GM19438 (cell line): ENCODE measurements around the gene ANKRD53.
A peak's percentile ranks its signal among the peaks of the same experiment; 100 is the strongest.

ENCODE experiments used
- ATAC-seq: cut with Tn5 transposase; IDR thresholded peaks from one replicate; pipeline ENCODE4 v1.9.1; 2021; ENCODE audit warnings: low read depth; ENCODE audit not compliant: unreplicated experiment

The ANKRD53 gene

GRCh38 chr2:70942396-70943204 is 35.8 kb upstream of the ANKRD53 start:
- no peak for ATAC-seq

- no peak for ATAC-seq
These were observed 35.1 kb upstream of the ANKRD53 start for GRCh38 chr2:70943205-70943871.

DNA sequence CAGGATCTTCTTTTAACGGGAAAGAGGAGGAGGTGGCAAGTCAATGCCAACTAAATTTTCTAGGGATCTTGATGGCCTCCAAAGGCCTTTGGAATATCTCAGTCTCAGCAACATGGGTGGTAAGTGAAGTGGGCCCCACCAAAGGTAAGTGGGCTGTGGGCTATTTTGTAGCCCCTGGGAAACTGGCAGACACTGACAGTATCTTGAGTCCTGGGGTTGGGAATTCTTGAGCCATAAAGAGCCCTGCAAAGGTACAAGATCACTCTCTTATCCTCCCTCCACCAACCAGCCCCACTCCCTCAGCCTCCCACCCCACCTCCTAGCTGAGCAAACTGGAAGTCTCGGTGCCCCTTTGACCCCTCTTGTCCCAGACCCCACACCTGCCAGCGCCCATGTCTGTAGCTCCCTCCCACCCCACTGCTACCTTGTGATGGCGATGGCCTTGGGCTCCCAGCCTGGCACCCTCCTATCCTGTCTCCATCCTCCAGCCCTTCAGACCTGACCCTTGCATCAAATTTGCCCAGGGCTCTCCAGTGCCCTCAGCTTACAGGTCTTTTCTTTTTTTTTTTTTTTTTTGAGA is 34.2 kb upstream of the ANKRD53 start:
- ATAC-seq: no peak

DNA sequence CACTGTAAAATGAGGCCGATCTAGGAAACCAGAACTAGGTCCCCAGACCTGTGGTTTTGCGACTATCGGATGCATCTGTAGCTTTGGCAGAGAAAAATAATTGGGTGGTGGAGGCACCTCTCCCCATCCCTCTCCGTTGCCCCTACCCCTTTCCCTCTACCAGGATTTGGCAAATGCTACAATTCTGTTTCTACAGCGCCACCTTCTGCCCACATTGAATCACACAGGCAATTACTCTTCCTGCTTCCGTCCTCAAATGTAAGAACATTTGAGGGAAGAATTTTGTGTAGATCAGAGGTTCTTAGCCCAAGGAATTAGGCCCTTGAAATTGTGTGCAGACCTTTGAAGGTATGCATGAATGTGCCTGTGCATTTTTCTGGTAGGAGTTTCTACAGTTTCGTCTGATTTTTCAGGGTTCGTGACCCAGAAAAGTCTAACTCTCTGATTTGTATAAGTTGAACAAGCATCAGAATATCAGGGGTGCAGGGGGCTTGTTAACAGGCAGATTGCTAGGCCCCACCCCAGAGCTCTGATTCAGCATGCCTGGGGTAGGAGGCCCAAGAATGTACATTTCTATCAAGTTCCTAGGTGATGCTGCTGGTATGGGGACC is 31.5 kb upstream of the ANKRD53 start:
- ATAC-seq: no peak

DNA sequence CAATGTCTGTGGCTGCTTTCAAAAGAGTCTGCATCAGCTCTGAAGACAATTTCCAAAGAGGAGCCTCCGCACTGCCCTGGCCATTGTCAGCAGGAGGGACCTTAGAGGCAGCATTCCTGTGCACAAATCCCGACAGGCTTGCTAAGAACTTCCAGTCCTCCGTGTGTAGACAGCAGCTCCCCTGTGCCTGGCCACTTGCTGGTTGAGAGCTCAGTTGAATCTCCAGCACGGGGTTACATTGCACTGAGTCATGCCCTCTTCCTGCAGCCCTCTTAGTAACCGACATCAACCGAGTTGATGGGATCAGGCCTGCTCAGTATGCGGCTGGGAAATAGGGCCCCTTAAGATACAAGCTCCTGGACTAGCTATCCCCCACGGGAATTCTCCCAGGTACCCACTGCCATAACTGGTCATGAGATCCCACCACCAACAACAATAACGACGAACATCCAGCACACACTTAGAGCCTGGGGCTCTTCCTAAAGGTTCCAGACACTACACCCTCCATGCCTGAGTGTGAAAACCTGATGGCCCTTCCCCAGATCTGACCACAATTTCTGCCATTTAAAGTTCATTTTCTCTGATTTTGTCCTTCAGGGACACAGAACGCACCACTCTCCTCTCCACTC is 30.8 kb upstream of the ANKRD53 start:
- ATAC-seq: no peak

GRCh38 chr2:70948337-70949003 is 30.0 kb upstream of the ANKRD53 start:
- ATAC-seq: peak; percentile 87

GRCh38 chr2:70949086-70949485 is 29.3 kb upstream of the ANKRD53 start:
- ATAC-seq: no peak

- no peak for ATAC-seq
These were observed 23.5 kb upstream of the ANKRD53 start for GRCh38 chr2:70954886-70955285.

- no peak for ATAC-seq
These were observed 22.3 kb upstream of the ANKRD53 start for GRCh38 chr2:70956141-70956540.

DNA sequence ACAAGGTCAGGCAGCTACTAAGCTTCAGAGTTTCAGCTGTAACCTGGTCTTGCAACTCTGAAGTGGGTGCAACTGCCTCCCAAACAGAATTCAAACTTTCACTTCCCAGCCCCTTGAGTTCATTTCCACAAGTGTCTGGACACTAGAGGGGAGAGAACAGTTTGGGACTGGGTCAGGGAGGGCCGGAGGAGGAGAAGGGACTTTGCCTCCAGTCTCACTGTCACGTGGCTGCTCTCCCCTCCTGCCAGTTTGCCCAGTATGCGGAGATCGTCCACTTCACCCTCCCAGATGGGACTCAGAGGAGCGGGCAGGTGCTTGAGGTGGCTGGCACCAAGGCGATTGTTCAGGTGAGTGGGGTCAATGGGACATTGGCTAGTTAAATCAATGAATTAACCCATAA is 20.6 kb upstream of the ANKRD53 start:
- ATAC-seq: no peak

- ATAC-seq: no peak
These were observed 19.7 kb upstream of the ANKRD53 start for GRCh38 chr2:70958759-70959158.

DNA sequence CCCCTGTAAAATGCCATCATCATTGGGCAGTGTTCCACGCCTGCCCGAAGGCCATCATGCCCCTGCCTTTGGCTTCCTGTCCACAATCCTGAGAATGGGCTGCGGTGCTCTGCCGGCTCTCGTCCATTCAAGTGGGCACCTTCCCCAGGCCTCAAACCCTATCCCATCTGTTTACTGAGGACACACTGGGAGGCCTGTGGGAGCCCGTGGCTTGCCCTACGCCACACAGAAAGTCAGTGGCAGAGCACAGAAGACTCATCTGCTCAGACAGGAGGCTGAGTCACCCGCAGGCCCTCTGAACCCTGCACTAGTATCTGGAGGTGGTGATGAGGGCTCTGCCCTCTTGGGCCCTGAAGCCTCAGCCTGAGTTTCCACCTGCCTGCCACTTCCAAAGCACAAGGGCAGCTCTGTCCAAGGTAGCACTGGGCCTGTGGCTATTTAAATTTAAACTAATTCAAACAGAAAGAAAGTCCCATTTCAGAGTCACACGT is 19.1 kb upstream of the ANKRD53 start:
- ATAC-seq: no peak

- no peak for ATAC-seq
These were observed 18.3 kb upstream of the ANKRD53 start for GRCh38 chr2:70959851-70960832.

GRCh38 chr2:70960833-70961647 is 17.4 kb upstream of the ANKRD53 start:
- no peak for ATAC-seq

DNA sequence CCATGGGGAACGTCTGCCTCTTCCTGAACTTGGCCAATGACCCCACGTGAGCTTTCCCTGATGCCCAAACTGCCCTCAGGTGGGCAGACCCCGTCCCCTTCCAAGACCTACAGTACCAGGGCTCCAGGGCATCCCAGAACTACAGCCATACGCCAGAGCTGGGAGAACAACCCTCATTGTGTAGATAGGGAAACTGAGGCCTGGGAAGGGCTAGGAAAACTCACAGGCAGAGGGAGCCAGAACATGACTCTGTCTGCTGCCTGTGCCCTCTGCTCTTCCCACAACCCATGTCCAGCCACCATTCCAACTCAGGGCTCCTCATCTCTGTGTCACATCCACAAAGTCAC is 16.8 kb upstream of the ANKRD53 start:
- ATAC-seq: no peak

- no peak for ATAC-seq
These were observed 16.1 kb upstream of the ANKRD53 start for GRCh38 chr2:70962211-70962884.
